ENCODE data around the gene KIAA0825. TPM values are rescaled to one million over a fixed set of nuclear protein-coding genes. Genes with fewer than 3 reads are reported as not detected.

KIAA0825 gene
- total RNA-seq, 1 experiment from 2014 or later = 2.3 TPM

DNA sequence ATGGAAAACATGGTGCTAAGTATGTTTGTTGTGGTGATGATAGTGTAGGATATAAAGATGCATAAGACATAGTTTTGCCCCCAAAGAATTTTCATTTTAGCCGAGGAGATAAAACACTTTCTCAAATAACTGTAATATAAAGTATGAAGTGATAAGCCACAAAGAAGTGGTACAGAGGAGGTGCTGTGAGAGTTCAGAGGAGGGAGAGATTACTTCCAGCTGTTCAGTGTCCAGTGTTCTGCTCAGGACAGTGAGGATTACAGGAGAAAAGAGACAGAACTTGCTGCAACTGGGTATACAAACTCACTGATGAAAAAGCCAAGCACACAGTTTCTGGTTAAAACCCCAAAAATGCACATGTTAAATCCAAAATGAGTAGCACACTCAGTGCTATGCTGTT is 309.3 kb downstream of the KIAA0825 start:
- DNase-seq (ENCODE audit: low spot score) = no peak

DNA sequence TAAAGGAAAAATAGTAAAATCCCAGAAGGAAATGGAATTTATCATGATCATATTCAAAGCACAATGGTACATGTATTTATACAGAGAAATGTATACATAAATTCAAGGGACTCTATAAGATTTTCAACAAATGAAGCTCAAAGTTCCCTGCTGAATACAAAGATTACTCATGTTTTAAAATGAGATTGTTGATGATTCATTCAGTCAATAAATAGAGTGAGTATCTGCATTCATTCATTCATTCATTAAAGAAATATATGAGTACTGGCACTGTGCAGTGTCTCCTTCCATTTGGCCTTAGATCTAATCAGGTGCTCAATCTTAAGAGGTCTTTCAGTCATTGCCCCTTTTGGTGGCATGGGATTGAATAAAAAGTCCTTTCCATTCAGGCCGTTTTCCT is 310.0 kb downstream of the KIAA0825 start:
- DNase-seq (ENCODE audit: low spot score) = no peak

DNA sequence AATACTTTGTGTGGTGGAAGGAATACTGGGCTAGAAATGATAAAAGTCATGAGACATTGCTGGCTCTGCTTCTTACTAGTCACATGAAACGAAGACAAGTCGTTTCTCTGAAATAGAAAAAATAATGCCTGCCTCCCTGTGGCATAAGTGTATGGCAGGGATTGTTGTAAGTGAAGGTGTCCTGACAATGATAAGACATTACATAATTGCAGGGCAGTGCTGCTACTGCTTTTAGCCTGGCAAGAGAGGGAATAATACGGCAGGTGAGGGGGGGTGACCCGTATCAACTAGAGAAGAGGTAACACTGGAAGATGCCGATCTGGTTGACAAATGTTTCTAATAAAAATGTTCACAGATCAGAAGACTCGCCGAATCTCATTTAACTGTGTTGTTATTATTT is 314.3 kb downstream of the KIAA0825 start:
- DNase-seq (ENCODE audit: low spot score) = no peak

DNA sequence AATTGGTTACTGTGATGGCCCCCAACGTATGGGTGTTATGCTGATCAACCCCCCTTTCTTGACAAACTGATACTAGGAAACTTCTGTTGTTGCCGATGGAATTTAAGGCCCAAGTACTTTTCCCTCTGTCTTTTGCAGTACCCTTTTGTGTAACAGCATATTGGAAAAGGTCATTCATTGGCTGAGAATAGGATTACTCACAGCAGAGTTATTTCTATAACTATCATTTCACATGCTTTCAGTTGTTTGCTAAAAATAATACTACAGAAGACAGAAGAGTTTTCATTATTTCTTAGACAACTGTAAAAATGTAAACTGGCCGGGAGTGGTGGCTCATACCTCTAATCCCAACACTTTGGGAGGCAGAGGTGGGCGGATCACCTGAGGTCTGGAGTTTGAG is 329.5 kb downstream of the KIAA0825 start:
- DNase-seq (ENCODE audit: low spot score) = no peak

DNA sequence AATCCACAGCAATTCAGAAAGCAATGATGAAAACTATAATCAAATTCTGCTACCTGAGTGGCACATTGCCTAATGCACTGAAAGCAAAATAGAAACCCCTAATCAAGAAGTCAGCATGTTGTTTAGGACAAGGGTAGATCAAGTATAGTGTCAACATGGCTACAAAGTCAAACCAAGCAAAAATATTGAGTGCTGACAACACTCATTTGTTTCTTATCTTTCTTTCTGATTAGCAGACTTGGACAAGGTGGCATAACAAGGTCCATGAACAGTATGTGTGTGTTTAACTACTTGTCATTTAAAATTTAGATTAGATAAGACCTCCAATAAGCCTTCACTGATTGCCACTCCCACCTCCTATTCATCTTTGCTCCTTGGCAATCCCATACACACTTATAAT is 332.4 kb downstream of the KIAA0825 start:
- DNase-seq (ENCODE audit: low spot score) = no peak

DNA sequence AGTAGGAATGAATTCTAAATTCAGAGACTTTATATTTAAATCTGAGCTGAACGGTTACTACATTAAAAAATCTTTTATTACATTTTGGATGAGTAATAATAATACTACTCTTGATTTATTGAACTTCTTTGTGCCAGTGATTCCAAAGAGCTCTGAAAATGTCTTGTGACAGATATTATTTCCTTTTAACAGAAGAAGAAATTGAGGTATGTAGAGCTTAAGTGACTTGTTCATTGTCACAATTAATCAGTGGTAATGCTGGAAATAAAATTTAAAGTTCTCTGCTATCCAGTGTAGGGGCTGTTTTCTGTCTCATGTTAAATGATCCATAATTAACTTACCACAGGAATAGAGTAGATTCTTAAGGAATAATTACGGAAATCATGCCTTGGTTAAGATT is 335.3 kb downstream of the KIAA0825 start:
- no peak for DNase-seq (ENCODE audit: low spot score)

- DNase-seq (ENCODE audit: low spot score) = no peak
These were observed 337.1 kb downstream of the KIAA0825 start for GRCh38 chr5:94281236-94281801.

DNA sequence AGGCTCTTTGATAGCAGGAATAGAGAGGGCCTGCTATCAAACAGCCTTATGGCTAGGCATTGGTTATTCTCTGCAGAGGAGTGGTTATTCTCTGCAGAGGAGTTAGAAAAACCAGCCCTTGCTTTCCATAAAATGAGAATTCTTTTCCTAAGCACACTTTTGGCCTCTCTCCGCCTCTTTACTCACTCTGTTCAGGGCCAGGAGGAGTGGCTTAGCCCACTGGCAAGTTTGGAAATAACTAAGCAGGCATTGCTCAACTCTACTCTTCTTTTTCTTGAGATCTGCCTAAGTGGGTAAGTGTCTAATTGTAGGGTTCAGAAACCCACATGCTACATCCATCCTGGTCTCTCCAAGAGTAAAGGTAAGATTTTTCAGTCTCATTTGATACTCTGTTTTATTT is 341.7 kb downstream of the KIAA0825 start:
- DNase-seq (ENCODE audit: low spot score) = no peak

DNA sequence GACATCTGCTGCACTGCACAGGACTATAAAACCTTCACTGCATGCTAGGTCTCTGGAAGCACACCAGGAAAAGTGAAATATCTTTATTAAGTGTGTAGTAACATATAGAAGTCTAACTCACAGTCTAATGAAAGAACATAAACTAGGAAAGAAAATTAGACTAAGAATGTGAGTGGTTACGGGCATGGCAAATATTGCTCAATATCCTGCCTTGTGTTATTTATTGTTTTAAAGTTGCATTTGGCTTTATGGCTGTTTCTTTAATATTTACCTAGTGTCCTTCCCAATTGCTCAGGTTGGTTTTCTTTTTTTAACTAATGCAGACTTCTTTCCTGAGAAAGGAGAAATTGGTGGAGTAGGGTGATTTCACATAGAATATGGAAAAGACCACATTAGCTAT is 342.4 kb downstream of the KIAA0825 start:
- DNase-seq (ENCODE audit: low spot score) = no peak

GRCh38 chr5:94274707-94275106 is 343.7 kb downstream of the KIAA0825 start:
- no peak for DNase-seq (ENCODE audit: low spot score)

DNA sequence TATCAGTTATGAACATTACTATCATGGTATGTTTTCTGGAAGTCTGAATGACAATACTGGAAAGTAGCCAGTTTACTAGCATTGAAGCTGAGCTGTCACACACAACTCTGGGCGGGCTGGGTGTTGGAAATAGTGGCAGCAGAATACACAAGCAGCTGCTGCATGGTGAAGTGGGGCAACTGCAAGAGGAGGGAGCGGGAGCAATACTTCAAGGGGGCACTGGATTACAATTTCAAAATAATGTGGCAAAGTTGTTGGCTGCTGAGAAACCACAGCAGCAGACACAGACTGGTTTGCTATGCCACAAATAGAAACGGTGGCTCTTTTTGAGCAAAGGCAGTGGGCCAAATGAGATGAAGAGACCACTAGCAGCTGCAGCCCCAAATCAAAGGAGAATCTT is 350.2 kb downstream of the KIAA0825 start:
- no peak for DNase-seq (ENCODE audit: low spot score)

DNA sequence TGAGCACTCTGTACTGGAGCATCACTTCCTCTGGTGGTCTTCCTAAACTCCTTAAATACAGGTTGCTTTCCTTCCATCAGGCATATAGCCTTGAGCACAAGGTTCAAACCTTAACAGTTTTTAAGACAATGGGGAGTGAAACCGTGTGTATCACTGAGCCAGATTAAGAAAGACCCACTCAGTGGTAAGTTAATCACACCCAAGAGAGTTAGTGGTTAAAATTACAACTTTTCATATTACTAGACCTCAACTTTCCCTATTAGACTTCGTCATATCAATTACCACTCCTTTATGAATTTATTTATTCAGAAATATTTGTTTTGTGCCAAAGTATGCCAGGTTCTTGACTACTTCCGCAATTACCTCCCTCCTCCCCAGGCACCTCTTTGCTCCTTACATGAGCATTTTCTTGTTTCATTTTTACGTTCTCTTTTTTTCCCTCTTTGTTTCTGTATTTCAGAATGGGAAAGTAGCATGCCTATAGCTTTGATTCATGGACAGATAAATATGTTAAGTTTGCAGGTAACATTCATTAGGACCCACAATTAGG is 351.0 kb downstream of the KIAA0825 start:
- DNase-seq (ENCODE audit: low spot score) = no peak

GRCh38 chr5:94266170-94266569 is 352.2 kb downstream of the KIAA0825 start:
- no peak for DNase-seq (ENCODE audit: low spot score)

DNA sequence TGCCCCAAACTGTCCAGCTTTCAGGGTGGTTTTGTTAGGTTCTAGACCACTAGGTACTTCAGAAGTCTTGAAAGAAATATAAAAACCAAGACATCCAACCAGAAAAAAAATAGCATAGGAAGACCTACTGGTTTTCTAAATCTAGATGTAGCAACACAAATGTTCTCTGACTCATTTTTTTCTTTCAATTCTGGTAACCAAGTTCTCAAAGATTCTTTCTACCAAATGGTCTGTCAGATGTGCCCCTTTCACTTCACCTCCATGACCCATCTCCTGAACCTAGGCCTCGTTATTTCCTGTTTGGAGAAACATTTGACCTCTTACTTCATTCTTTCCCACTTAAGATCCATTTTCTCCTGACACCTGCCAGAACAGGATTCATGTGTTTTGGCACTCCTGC is 355.3 kb downstream of the KIAA0825 start:
- no peak for DNase-seq (ENCODE audit: low spot score)

DNA sequence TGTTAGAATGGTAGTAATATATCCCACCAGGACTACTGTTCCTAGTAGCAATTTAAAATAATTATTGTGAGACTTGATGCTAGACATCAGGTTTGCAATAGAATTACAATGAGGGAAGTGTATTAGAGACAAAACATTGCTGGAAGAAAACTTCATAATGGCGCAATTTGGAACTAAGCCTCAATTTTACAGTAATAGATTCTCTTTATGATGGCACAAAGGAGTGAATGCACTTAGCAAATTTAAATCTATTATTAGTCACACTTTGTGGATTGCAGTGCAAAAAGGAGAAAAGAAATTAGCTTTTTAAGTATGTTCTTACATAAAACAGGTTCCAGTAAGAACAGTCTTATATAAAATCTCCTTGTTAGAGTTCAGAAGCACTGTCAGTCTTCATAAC is 358.3 kb downstream of the KIAA0825 start:
- DNase-seq (ENCODE audit: low spot score) = no peak

- DNase-seq (ENCODE audit: low spot score) = no peak
These were observed 364.2 kb downstream of the KIAA0825 start for GRCh38 chr5:94254214-94254613.

DNA sequence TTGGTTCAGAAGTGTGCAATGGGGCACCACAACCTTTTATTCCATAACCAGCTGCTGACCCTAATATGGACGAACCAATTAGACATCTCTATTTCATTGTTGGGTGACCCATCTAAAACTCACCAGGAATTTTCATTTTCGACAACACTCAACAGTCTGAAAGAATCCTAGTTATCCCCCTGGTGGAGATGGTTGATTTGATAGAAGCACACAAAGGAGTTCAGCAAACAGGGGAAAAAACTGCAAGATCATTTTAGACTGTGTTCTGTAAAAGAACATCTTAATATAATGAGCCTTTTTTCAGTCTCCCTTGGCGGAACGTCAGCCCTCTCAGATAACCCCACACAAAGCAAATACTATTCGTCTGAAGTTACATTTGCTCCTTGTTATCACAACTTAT is 367.4 kb downstream of the KIAA0825 start:
- no peak for DNase-seq (ENCODE audit: low spot score)

GRCh38 chr5:94249430-94249829 is 369.0 kb downstream of the KIAA0825 start:
- no peak for DNase-seq (ENCODE audit: low spot score)

DNA sequence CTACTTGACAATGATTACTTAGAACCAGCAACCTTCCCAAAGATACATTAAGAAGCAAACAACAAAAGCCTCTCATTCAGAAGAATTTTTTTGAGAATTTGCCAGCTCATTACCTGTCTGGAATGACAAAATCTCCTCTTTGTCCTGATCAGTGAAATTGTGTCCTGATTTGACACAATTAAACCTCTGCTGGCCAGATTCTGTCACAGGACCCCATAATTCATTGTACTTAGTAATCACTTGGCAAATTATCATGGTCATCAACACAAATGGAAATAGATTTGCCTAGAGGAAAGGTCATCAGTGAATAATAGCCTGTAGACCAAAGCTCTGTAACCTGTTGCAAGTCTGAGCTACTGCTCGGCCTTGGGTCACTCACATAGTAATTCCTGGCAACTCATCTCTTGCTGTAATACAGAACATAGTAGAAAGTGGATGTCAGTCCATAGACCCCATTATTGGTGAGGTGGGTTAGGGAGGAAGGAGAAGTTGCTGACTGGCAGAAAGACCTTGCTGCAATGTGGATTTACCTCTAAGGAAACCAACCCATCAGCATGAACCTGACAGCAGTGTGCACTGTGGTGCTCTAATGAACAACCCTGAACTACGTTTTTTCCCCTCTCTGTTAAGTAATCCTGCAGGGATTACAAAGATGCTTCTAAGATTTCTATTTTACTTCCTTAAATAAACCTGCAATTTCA is 370.1 kb downstream of the KIAA0825 start:
- no peak for DNase-seq (ENCODE audit: low spot score)

DNA sequence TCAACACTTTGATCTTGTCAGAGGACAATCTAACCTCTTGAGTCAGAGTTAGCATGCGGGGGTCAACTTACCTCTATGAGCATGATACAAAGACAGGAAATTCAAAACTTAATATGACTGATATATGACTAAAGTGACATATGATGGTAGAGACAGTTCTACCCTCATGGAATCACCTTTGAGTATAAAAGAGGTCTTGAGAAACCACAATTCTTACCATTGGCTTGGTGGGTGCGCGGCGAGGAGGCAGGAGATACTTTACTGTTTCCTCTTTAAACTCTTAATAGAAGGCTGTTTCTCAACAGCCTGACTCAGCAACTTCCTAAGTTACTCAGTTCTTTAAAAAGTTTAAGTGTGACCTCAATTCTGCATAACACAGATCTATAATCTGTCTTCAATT is 372.8 kb downstream of the KIAA0825 start:
- DNase-seq (ENCODE audit: low spot score) = no peak

GRCh38 chr5:94244921-94245320 is 373.5 kb downstream of the KIAA0825 start:
- no peak for DNase-seq (ENCODE audit: low spot score)

- DNase-seq (ENCODE audit: low spot score) = no peak
These were observed 374.8 kb downstream of the KIAA0825 start for GRCh38 chr5:94243612-94244011.

DNA sequence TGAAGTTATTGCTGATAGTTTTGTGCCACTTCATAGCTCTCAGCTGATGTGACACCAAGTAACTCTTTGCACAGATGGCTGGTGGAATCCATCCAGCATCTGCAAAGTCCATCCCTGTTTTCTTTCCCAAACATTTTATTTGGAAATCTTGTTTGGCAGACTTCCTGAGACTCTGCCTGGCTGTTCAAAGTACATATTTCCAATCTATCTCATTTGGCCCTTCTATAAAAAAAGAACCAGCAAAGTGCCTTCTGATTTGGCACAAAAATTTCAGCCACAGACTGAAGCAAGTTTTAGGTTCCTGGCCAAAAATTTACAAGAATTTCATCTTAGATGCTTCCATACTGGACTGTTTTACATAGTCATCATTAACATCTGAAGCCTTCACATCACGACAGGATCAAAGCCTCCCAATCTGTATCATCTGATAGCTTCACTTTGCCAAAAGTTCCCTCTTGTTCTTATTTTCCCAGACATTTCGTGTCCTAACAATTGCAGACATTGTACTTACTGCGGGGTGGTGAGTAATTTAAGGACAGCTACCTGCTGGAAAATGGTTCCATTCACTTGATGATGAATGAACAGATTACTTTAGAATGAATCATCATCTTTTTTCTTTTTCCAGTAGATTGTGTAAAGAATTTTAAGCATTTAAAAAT is 377.3 kb downstream of the KIAA0825 start:
- DNase-seq (ENCODE audit: low spot score) = no peak

Data from H4 (cell line).